ENCODE results near the gene FARSB.

GRCh38 chr2:222598611-222599010 is 57.3 kb downstream of the FARSB start:
- no peak for TF ChIP-seq CTCF (IDR thresholded peaks at IDR 0.05)
- no peak for TF ChIP-seq POLR2A (IDR thresholded peaks at IDR 0.05)

Measured in body of pancreas (tissue), 4 donors.